Measurements from ENCODE around the gene PRSS48.
"Not testable (repeated sequence)": the region's sequence is repeated elsewhere in the genome, so short reads cannot be mapped to it uniquely, and the experiment has no call there.

Gene PRSS48

GRCh38 chr4:151250706-151251105, 26.3 kb upstream of the PRSS48 start:
- TF ChIP-seq CTCF (conservative IDR thresholded peaks at IDR 0.05; ENCODE audit: low read length) = no peak
- no peak for DNase-seq (ENCODE audit: low read depth)
- no peak overlapping the region for H3K4me3 ChIP-seq (ENCODE audit: low read length)

DNA sequence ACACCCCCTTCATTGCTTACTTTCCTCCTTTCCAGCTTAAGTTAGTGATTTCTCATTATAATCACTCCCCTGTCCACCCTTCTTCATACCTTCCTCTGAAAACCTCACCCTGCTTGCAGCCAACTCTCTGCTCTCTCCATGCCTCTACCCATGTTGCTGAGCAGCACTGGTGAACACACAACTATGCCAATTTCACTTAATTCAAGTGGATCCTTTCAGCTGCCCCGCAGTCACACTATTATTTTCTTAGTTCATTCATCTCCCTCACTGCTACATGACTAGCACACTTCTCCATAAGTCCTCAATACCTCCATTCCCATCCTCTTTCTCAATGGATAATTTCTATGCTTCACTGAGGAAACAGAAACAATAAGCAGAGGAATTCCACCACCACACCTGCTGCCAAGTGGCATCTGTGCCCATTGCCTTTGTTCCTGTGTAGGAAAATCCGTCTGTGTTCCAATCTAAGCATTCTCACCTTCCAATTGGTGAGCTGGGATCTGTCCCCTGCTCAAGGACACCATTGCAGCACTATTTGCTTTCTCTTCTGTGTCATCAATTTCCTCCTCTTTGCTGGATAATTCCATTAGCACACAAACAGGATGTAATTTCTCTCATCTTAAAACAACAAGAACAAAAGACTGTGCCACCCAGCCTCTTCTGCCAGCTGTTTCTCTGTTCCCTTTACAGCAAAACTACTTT, 25.2 kb upstream of the PRSS48 start:
- no peak for TF ChIP-seq CTCF (conservative IDR thresholded peaks at IDR 0.05; ENCODE audit: low read length)
- no peak for DNase-seq (ENCODE audit: low read depth)
- no peak overlapping the region for H3K4me3 ChIP-seq (ENCODE audit: low read length)

- DNase-seq (ENCODE audit: low read depth); H3K4me3 ChIP-seq (ENCODE audit: low read length): not testable (repeated sequence)
Measured at GRCh38 chr4:151255226-151255625, 21.7 kb upstream of the PRSS48 start.

DNA sequence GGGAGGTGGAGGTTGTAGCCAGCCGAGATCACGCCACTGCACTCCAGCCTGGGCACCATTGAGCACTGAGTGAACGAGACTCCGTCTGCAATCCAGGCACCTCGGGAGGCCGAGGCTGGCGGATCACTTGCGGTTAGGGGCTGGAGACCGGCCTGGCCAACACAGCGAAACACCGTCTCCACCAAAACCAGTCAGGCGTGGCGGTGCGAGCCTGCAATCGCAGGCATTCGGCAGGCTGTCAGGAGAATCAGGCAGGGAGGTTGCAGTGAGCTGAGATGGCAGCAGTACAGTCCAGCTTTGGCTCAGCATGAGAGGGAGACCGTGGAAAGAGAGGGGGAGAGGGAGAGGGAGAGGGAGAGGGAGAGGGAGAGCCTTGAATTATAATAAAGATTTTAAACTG, 21.3 kb upstream of the PRSS48 start:
- DNase-seq (ENCODE audit: low read depth); H3K4me3 ChIP-seq (ENCODE audit: low read length): not testable (repeated sequence)

DNA sequence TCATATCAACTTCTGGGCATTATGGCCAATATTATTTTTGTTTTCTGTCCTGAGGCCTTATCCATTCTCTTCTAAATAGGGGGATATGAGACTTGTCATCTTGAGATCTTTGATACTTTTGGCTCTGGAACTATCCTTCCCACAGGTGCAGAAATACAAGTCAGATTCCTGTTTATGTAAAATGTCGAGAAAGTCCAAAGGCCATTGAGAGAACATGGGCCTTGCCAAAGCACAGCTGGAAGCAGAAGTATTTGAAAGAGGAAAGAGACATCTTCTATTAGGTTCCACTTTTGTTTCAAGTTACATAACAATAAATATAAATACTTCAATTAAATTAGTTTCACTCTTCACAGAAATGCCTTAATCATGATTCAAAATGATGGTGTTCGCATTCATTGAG, 20.8 kb upstream of the PRSS48 start:
- no peak for DNase-seq (ENCODE audit: low read depth)
- TF ChIP-seq CTCF (conservative IDR thresholded peaks at IDR 0.05; ENCODE audit: low read length) = no peak
- H3K4me3 ChIP-seq (ENCODE audit: low read length) = no peak overlapping the region

DNA sequence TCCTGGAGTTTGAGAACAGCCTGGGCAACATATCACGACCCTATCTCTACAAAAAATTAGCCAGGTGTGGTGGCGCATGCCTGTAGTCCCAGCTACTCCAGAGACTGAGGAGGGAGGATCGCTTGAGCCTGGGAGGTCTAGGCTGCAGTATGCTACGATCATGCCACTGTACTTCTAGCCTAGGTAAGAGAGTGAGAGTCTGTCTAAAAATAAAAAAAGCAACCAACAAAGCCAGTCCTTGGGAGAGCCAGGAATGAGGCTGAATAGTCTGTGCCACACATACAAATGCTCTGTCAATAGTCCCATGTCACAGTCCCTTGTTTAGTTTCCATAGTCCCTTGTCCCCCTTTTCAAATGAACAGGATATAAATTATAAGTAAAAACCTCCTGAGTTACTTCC, 19.3 kb upstream of the PRSS48 start:
- H3K4me3 ChIP-seq (ENCODE audit: low read length) = no peak overlapping the region
- TF ChIP-seq CTCF (conservative IDR thresholded peaks at IDR 0.05; ENCODE audit: low read length) = no peak
- no peak for DNase-seq (ENCODE audit: low read depth)

- no peak for DNase-seq (ENCODE audit: low read depth)
- H3K4me3 ChIP-seq (ENCODE audit: low read length) = no peak overlapping the region
- no peak for TF ChIP-seq CTCF (conservative IDR thresholded peaks at IDR 0.05; ENCODE audit: low read length)
Measured at GRCh38 chr4:151259752-151260151, 17.2 kb upstream of the PRSS48 start.

- no peak for TF ChIP-seq CTCF (conservative IDR thresholded peaks at IDR 0.05; ENCODE audit: low read length)
- no peak overlapping the region for H3K4me3 ChIP-seq (ENCODE audit: low read length)
- peak; percentile 6 for DNase-seq (ENCODE audit: low read depth)
Measured at GRCh38 chr4:151260526-151260925, 16.4 kb upstream of the PRSS48 start.

All from AG10803 (cell line).